HEK293 (cell line): ENCODE results near the gene SIRT7.

ENCODE experiments used
- CTCF ChIA-PET: fragments of 350-600 bp; formaldehyde crosslinking; extraction: SDS; loops from one replicate; lab custom pipeline; 2021; ENCODE audit warnings: antibody characterized with exemption; lab: Yijun Ruan, JAX
- POLR2A ChIA-PET: fragments of 300-600 bp; formaldehyde crosslinking; extraction: SDS; loops from one replicate; lab custom pipeline; 2020; ENCODE audit warnings: antibody characterized with exemption, inconsistent platforms; lab: Yijun Ruan, JAX
- H3K27ac ChIP-seq: fragments of 200-500 bp; sonication (Bioruptor generic); 2 replicates; pipeline ENCODE4 v1.5.1; 2014; ENCODE audit warnings: low read depth, low read length, control low read depth, inconsistent platforms; ENCODE audit errors: extremely low read depth
- H3K36me3 ChIP-seq, 2 experiments: fragments of 200-500 bp in 1 of 2; sonication (Bioruptor generic) in 1 of 2; 1 replicate in 1 of 2; 2 replicates in 1 of 2; pipeline ENCODE4 v1.5.1; 2014 to 2017; ENCODE audit warnings: inconsistent platforms in 2 of 2, low read length in 2 of 2; ENCODE audit not compliant: control insufficient read depth in 2 of 2, insufficient read depth in 1 of 2
- H3K4me1 ChIP-seq: fragments of 200-500 bp; sonication (Bioruptor generic); 2 replicates; pipeline ENCODE4 v1.5.1; 2014; ENCODE audit warnings: mild to moderate bottlenecking, low read length, inconsistent platforms; ENCODE audit not compliant: control insufficient read depth, insufficient read depth
- H3K4me3 ChIP-seq: 2 replicates; pipeline ENCODE4 v1.5.1; 2011; ENCODE audit warnings: low read depth, mild to moderate bottlenecking, control low read depth, low read length, moderate library complexity
- H3K9me3 ChIP-seq: fragments of 200-500 bp; sonication (Bioruptor generic); 2 replicates; pipeline ENCODE4 v1.5.1; 2014; ENCODE audit warnings: low read depth, low read length, inconsistent platforms; ENCODE audit not compliant: control insufficient read depth, insufficient read depth
- GLIS2 ChIP-seq: fragments of 450-650 bp; formaldehyde crosslinking; IDR thresholded peaks from 2 replicates; pipeline ENCODE4 v1.5.1; 2016; ENCODE audit warnings: missing biosample characterization, missing genetic modification characterization
- HIC1 ChIP-seq: fragments of 450-650 bp; formaldehyde crosslinking; IDR thresholded peaks from 2 replicates; pipeline ENCODE4 v1.5.1; 2016; ENCODE audit warnings: missing biosample characterization, missing genetic modification characterization
- SP2 ChIP-seq: fragments of 450-650 bp; formaldehyde crosslinking; IDR thresholded peaks from 2 replicates; pipeline ENCODE4 v1.5.1; 2016; ENCODE audit warnings: missing biosample characterization, missing genetic modification characterization
- ZIC2 ChIP-seq: fragments of 450-650 bp; formaldehyde crosslinking; IDR thresholded peaks from 2 replicates; pipeline ENCODE4 v1.5.1; 2016; ENCODE audit warnings: missing biosample characterization, missing genetic modification characterization
- ZNF121 ChIP-seq: fragments of 450-650 bp; formaldehyde crosslinking; IDR thresholded peaks from 2 replicates; pipeline ENCODE4 v1.5.1; 2016; ENCODE audit warnings: missing biosample characterization, missing genetic modification characterization
- ZNF223 ChIP-seq: fragments of 450-650 bp; formaldehyde crosslinking; IDR thresholded peaks from 2 replicates; pipeline ENCODE4 v1.5.1; 2016; ENCODE audit warnings: missing biosample characterization, missing genetic modification characterization
- ZNF341 ChIP-seq: fragments of 450-650 bp; formaldehyde crosslinking; IDR thresholded peaks from 2 replicates; pipeline ENCODE4; 2016; ENCODE audit warnings: low read depth, missing biosample characterization, missing genetic modification characterization
- ZNF777 ChIP-seq: fragments of 450-650 bp; formaldehyde crosslinking; IDR thresholded peaks from 2 replicates; pipeline ENCODE4 v1.5.1; 2017; ENCODE audit warnings: missing biosample characterization, missing genetic modification characterization, borderline replicate concordance
- TF ChIP-seq, protein P1 (sequence below): fragments of 450-650 bp; formaldehyde crosslinking; IDR thresholded peaks from 2 replicates; pipeline ENCODE4 v1.5.1; 2016; ENCODE audit warnings: missing biosample characterization, missing genetic modification characterization
- TF ChIP-seq, protein P2 (sequence below): fragments of 450-650 bp; formaldehyde crosslinking; IDR thresholded peaks from 2 replicates; pipeline ENCODE4 v1.5.1; 2017; ENCODE audit warnings: missing biosample characterization, missing genetic modification characterization

The SIRT7 gene

GRCh38 chr17:81889602-81890001 lies 28.4 kb downstream of the SIRT7 start:
- ChIA-PET CTCF (interaction anchor here (1.1 kb wide), 1 partner anchor 148 kb away, joined by 4 read pairs; the partner anchor contains the start of gene DCXR), POLR2A (interaction anchor here (1.4 to 1.6 kb wide), 2 partner anchors 56 to 206 kb away, joined by 3 read pairs; partner anchors contain the start of genes ARL16, HGS and MCRIP1)
- Histone ChIP-seq H3K4me3 (no peak overlapping the region), H3K36me3 (peaks cover 53 to 73% of the 10 kb centered on the region in 2 experiments), H3K27ac (peak overlapping the region; percentile 96; the same call in 1 of the 2 replicates), H3K4me1 (peaks cover 5% of the 10 kb centered on the region; the same call in 1 of the 2 replicates), H3K9me3 (no peaks in the 10 kb centered on the region)
- TF ChIP-seq, protein P1, sequence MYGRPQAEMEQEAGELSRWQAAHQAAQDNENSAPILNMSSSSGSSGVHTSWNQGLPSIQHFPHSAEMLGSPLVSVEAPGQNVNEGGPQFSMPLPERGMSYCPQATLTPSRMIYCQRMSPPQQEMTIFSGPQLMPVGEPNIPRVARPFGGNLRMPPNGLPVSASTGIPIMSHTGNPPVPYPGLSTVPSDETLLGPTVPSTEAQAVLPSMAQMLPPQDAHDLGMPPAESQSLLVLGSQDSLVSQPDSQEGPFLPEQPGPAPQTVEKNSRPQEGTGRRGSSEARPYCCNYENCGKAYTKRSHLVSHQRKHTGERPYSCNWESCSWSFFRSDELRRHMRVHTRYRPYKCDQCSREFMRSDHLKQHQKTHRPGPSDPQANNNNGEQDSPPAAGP (tag by site-specific recombination): no peak
- TF ChIP-seq, protein P2, sequence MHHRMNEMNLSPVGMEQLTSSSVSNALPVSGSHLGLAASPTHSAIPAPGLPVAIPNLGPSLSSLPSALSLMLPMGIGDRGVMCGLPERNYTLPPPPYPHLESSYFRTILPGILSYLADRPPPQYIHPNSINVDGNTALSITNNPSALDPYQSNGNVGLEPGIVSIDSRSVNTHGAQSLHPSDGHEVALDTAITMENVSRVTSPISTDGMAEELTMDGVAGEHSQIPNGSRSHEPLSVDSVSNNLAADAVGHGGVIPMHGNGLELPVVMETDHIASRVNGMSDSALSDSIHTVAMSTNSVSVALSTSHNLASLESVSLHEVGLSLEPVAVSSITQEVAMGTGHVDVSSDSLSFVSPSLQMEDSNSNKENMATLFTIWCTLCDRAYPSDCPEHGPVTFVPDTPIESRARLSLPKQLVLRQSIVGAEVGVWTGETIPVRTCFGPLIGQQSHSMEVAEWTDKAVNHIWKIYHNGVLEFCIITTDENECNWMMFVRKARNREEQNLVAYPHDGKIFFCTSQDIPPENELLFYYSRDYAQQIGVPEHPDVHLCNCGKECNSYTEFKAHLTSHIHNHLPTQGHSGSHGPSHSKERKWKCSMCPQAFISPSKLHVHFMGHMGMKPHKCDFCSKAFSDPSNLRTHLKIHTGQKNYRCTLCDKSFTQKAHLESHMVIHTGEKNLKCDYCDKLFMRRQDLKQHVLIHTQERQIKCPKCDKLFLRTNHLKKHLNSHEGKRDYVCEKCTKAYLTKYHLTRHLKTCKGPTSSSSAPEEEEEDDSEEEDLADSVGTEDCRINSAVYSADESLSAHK (tag by site-specific recombination): peak; percentile 13; the same call in 1 of the 2 replicates
- TF ChIP-seq ZNF341 (tag by site-specific recombination): peak; percentile 44; the same call in 1 of the 2 replicates
- TF ChIP-seq, all 188 proteins: peak for 2

GRCh38 chr17:81888988-81889595 lies 28.9 kb downstream of the SIRT7 start:
- H3K4me1 ChIP-seq: peaks cover 5% of the 10 kb centered on the region; the same call in 1 of the 2 replicates
- H3K9me3 ChIP-seq: no peaks in the 10 kb centered on the region
- peaks cover 52 to 73% of the 10 kb centered on the region in 2 experiments for H3K36me3 ChIP-seq
- CTCF ChIA-PET: interaction anchor here (0.7 kb wide), 1 partner anchor 19 kb away, joined by 4 read pairs; no protein-coding TSS in a partner anchor
- H3K4me3 ChIP-seq: no peak overlapping the region
- no peak overlapping the region for H3K27ac ChIP-seq
- TF ChIP-seq ZNF777 (tag by site-specific recombination) (no peak), SP2 (tag by site-specific recombination) (peak; percentile 27; the same call in 1 of the 2 replicates)
- POLR2A ChIA-PET: interaction anchor here (1.3 kb wide), 1 partner anchor 9 kb away, joined by 3 read pairs; no protein-coding TSS in a partner anchor

- POLR2A ChIA-PET: interaction anchor here (1.3 kb wide), 1 partner anchor 9 kb away, joined by 3 read pairs; no protein-coding TSS in a partner anchor
- CTCF ChIA-PET: interaction anchor here (0.7 kb wide), 1 partner anchor 19 kb away, joined by 4 read pairs; no protein-coding TSS in a partner anchor
- Histone ChIP-seq H3K4me1 (peaks cover 5% of the 10 kb centered on the region; the same call in 1 of the 2 replicates), H3K27ac (no peak overlapping the region), H3K4me3 (no peak overlapping the region), H3K36me3 (peaks cover 52 to 70% of the 10 kb centered on the region in 2 experiments), H3K9me3 (no peaks in the 10 kb centered on the region)
- TF ChIP-seq GLIS2: no peak; the same call in 1 of the 2 replicates
- TF ChIP-seq ZIC2: peak; percentile 90
These were observed 29.6 kb downstream of the SIRT7 start for GRCh38 chr17:81888105-81888987.

- no peak overlapping the region for H3K4me3 ChIP-seq
- H3K27ac ChIP-seq: no peak overlapping the region; the same call in 1 of the 2 replicates
- POLR2A ChIA-PET: interaction anchor here (1.1 to 3.6 kb wide), 4 partner anchors 9 to 20 kb away, joined by 4 to 17 read pairs (median 6); no protein-coding TSS in a partner anchor
- peaks cover 5% of the 10 kb centered on the region; the same call in 1 of the 2 replicates for H3K4me1 ChIP-seq
- CTCF ChIA-PET: interaction anchor here (0.6 to 1.5 kb wide), 4 partner anchors 17 to 73 kb away, joined by 3 read pairs; no protein-coding TSS in a partner anchor
- TF ChIP-seq HIC1 (tag by site-specific recombination): peak; percentile 33; the same call in 1 of the 2 replicates
- TF ChIP-seq ZNF121 (tag by site-specific recombination): peak; percentile 48; the same call in 1 of the 2 replicates
- no peak for TF ChIP-seq ZNF223 (tag by site-specific recombination)
- peak; percentile 71 for TF ChIP-seq ZIC2
- peaks cover 69 to 87% of the 10 kb centered on the region in 2 experiments for H3K36me3 ChIP-seq
- no peaks in the 10 kb centered on the region for H3K9me3 ChIP-seq
These were observed 32.0 kb downstream of the SIRT7 start for GRCh38 chr17:81885869-81886548.
